GM18870 (cell line): ENCODE data around the gene LYRM2.

Experiments used
- ATAC-seq: cut with Tn5 transposase; IDR thresholded peaks from one replicate; pipeline ENCODE4 v1.9.1; 2021; ENCODE audit warnings: moderate library complexity; ENCODE audit not compliant: unreplicated experiment

Gene LYRM2, protein sequence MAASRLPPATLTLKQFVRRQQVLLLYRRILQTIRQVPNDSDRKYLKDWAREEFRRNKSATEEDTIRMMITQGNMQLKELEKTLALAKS

GRCh38 chr6:89638320-89639195 is at the start of gene LYRM2:
LYRM2 (minus strand) TSS chr6:89638747; CDS start chr6:89638716, 31 bp downstream.
- ATAC-seq = peak; percentile 92

DNA sequence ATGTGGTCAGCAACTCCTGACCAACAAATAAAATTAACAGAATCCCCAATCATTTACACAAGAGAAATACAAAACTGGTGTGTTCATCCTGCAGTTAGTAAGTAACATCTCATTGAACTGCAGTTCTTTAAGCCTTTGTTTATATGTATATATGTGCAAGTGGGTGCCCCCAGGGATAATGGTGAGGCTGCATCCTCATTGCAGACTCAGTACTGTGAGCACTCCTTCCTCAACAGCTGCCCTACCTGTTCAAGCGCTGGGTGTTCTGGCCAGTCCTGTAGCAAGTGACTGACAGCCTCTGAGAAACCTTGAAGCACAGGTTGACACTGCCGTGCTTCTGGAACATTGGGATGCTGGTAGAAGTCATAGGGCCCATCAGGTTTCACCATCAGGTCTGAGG is 49.8 kb upstream of the LYRM2 start:
- ATAC-seq = no peak

- ATAC-seq = no peak
Observed at GRCh38 chr6:89685311-89685710, 46.8 kb upstream of the LYRM2 start.

DNA sequence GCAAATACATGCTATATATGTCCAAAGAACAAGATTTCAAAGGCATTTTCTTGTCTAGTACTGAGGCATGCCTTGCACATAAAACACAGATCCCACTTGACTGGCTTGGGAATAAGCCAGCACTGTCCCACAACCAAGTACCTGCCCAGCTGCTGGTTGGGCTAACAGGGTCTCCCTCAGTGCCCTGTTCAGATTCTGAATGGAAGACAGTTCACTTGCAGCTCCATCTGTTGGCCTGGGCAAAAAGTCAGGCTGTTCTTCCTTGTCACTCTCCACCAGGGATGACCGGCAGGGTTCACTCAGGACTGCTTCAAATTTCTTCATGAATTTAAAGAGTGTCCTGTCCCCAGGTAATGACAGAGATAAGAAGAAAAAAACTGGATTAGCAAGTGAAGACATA is 44.4 kb upstream of the LYRM2 start:
- no peak for ATAC-seq

- ATAC-seq = no peak
Observed at GRCh38 chr6:89681983-89682564, 43.5 kb upstream of the LYRM2 start.

- ATAC-seq = no peak
Observed at GRCh38 chr6:89680551-89680950, 42.0 kb upstream of the LYRM2 start.

- ATAC-seq = no peak
Observed at GRCh38 chr6:89680150-89680549, 41.6 kb upstream of the LYRM2 start.

DNA sequence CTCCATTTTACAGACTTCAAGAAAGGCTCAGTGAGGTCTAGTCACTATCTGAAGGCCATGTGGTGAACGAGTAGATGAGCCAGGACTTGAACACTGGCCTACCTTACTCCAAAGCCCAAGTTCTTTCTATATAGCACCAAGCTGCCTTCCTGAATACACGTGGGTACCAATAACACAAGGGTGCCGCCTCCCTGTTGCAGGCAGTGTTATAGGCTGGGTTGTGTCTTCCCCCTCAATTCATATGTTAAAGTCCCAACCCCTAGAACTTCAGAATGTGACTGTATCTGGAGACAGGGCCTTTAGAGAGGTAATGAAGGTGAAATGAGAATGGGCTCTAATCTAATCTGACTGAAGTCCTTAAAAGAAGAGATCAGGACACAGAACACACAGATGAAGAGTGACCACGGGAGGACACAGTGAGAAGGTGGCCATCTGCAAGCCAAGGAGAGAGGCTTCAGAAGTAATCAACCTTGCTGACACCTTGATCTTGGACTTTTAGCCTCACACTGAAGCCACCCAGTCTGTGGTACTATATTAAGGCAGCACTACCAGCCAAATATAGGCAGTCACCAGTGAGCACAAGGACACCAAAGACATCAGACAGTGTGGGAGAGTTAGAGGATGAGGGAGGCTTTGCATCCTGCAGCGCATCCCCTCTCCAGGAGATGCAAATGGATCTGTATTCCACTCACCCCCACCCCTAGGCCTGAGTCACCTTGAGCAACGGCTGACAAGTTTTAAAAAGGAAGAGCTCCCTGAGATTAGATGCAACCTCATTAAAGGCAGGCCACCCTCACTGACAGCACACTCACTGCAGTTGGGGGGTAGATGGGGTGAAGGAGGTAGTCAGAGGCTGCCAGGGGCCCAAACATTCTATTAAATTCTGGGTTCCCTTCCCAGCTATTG is 40.9 kb upstream of the LYRM2 start:
- no peak for ATAC-seq

GRCh38 chr6:89678531-89678930 is 40.0 kb upstream of the LYRM2 start:
- ATAC-seq = no peak

- no peak for ATAC-seq
Observed at GRCh38 chr6:89675949-89676748, 37.6 kb upstream of the LYRM2 start.

- ATAC-seq = no peak
Observed at GRCh38 chr6:89670935-89671565, 32.5 kb upstream of the LYRM2 start.

DNA sequence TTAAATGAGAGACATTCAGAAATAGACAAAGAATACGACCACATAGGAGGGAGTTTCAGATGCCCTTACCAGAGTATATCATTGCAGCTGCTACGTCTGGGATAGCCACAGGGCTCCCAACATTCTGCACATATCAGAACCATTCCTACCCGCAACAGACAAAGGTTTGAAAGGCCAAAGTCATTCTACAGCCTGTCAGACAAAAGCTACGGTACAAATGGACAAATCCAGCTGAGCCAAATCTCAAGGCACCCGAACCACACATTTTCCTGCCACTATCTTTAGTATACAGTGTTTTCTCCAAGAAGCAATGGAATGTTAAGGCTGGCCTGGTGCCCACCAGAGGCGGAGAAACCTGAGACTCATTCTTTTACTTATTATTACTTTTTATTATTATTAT is 30.5 kb upstream of the LYRM2 start:
- no peak for ATAC-seq

- ATAC-seq = no peak
Observed at GRCh38 chr6:89667872-89668556, 29.5 kb upstream of the LYRM2 start.

DNA sequence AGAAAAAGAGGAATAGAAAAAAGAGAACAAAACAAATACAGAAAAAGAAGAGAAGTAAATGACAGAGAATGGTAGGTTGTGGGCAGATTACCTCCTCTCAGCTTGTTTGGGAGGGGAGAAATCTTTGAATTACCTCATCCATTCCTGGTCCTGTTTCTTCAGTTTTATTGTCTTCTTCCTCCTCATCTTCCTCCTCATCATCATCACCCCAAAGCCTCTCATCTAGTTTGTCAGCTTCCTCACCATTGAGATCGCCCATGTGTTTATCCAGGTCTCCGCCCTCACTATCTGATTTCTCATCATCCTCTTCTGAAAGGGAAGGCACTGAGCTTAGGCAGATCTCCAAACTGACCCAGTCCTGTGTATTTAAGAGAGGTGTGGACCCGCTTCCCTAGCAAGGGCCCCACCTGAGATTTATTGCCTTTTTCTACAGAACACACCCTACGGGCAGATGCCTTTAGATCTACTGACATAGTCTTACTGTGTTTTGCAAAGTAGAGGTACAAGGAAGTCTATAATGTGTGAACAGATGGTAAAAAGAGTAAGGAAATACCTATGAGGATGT is 24.2 kb upstream of the LYRM2 start:
- ATAC-seq = no peak

DNA sequence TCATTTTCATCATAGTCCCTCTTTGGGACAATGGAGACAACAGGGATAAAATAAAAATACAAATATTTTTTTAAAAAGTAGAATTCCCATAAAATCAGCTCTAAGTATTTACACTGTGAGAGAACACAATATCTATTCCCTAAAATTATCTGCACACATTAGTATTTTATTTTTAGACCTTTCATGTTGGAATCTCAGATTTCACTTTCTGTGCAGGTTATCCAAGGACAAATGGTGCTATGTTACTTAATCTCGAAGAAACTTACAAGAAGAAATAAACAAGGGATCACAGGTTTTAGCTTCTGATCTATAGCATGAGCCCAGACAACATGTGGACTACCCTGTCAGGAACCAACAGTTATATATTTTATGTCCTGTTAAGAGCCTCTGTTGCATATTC is 23.0 kb upstream of the LYRM2 start:
- no peak for ATAC-seq

DNA sequence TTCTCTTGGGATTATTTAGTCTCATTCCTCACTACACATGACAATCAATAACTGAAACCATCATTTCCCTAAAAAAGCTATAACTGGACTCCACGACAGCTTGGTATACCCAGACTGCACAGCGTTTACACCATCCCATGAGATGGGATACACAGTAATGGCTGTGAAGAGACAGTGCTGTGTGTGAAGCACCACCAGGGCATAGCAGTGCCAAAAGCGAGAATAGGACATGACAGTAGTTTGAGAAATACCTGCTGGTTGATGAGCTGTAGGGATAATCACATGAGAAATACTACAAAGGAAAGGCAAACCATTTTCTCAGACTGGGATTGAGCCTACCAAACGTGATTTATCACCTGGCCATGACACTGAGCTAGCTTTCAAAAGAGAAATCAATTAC is 22.4 kb upstream of the LYRM2 start:
- ATAC-seq = no peak

DNA sequence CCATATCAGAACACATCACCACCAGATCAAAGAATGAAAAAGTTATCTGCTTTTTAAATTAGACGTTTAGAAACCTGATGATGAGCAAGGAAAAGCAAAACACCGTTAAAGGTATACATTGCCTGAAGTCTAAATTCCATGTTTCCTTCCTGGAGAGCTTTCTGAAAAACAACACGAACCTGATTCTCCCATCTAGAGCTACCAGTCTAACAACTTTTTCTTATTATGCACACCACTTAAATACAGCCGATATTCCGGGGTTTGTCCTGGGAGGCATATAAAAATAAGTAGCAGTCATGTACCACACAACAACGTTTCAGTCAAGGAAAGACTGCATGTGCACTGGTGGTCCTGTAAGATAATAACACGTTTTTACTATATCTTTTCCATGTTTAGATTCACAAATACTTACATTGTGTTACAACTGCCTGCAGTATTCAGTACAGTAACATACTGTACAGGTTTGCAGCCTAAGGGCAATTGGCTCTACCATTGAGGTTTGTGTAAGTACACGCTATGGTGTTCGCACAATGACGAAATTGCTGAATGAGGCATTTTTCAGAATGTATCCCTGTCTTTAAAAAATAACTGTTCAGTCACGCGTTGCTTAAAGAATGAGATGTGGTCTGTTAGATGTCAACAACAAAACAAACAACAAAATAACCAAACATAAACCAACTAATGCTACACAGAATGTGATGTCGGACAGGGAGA is 19.1 kb upstream of the LYRM2 start:
- ATAC-seq = no peak

DNA sequence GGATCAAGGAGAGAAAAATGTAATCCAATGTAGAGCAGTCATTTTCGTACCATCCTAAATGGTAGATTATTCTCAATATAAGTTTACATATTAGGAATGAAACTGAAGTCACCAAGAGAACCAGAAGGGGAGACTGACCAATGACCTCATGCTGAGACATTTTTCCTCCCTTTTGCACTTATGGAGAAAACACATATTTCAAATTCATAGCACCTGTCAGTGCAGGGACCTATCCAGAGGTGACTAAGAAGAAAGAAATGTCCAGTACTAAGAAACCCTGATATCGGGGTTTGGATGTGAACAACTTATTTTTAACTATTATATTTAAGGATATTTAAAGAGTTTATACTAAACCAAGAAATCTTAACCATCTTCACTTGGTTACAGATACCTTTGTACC is 16.6 kb upstream of the LYRM2 start:
- no peak for ATAC-seq

DNA sequence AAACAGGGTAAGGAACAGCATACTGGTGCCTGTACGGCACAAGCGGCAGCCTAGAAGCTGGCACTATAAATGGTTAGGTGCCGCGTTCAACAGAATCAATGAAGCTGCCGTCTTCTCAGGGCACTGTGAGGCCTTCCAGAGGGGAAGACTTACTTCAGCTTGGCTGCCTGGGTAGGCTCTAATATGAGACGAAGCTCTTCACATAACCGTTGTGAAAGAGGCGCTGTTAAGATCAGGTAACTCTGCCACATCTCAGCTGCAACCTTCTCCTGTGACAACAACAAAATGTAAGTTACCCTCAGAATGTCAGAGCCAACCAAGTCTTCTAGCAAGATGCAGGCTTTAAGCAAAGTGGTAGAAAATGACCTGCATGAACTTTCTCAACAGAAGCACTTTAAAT is 12.0 kb upstream of the LYRM2 start:
- no peak for ATAC-seq
